ENCODE results near the gene MLH1. TPM values are rescaled to one million over a fixed set of nuclear protein-coding genes. Genes with fewer than 3 reads are reported as not detected.

The MLH1 gene
- total and polyA plus RNA-seq, 10 of the 15 experiments (the other 5 are each of a cell fraction or from before 2014, with no cell fraction given), result 58.6 to 109 (median 81.4) TPM

- TF ChIP-seq PRDM15 (CRISPR knock-in tag; IDR thresholded peaks at IDR 0.05), result no peak
- no peak for TF ChIP-seq KDM1A (IDR thresholded peaks at IDR 0.05; ENCODE audit: borderline replicate concordance)
- peak; percentile 70; the same call in 1 of the 2 replicates for TF ChIP-seq NBN (IDR thresholded peaks at IDR 0.05)
- TF ChIP-seq CHD1 (IDR thresholded peaks at IDR 0.05; ENCODE audit: low read depth, low read length), result 0 out of 2 replicates have a peak, but pooled peaks have one; percentile 76
- peak; percentile 92 for TF ChIP-seq POLR2A (IDR thresholded peaks at IDR 0.05; ENCODE audit: low read depth, low read length)
- no peak for TF ChIP-seq ZNF384 (IDR thresholded peaks at IDR 0.05; ENCODE audit: borderline replicate concordance, low read depth, low read length)
- TF ChIP-seq MEF2A (IDR thresholded peaks at IDR 0.05; ENCODE audit: insufficient read depth, low read depth, low read length), result no peak
- no peak for TF ChIP-seq E2F4 (IDR thresholded peaks at IDR 0.05; ENCODE audit: low read depth, low read length)
- TF ChIP-seq POLR2AphosphoS5 (IDR thresholded peaks at IDR 0.05; ENCODE audit: low read length), result peak; percentile 94
- TF ChIP-seq IRF5 (IDR thresholded peaks at IDR 0.05; ENCODE audit: borderline replicate concordance), result no peak
- peak; percentile 26; the same call in 1 of the 2 replicates for TF ChIP-seq NR2F1 (conservative IDR thresholded peaks at IDR 0.05)
- peak; percentile 45 for TF ChIP-seq SMAD1 (IDR thresholded peaks at IDR 0.05; ENCODE audit: low read depth, partially characterized antibody)
- peak; percentile 42 for TF ChIP-seq RELB (IDR thresholded peaks at IDR 0.05; ENCODE audit: low read depth)
- TF ChIP-seq TBL1XR1 (IDR thresholded peaks at IDR 0.05; ENCODE audit: low read depth, low read length), result no peak
- TF ChIP-seq GATAD2B (conservative IDR thresholded peaks at IDR 0.05; ENCODE audit: low read depth), result peak; percentile 53; the same call in 1 of the 2 replicates
- peak; percentile 81; the same call in 1 of the 2 replicates for TF ChIP-seq RFX5 (IDR thresholded peaks at IDR 0.05; ENCODE audit: low read depth, low read length)
- peak; percentile 86; the same call in 1 of the 2 replicates for TF ChIP-seq TAF1 (IDR thresholded peaks at IDR 0.05; ENCODE audit: borderline replicate concordance, low read depth, low read length)
- TF ChIP-seq EGR1 (IDR thresholded peaks at IDR 0.05; ENCODE audit: borderline replicate concordance in 1 of 2, low read depth in 2 of 2, low read length in 2 of 2), result peak in 1 of 2 experiments; percentile 12; a peak in 1 of 3 replicates
- peak; percentile 47; the same call in 1 of the 2 replicates for TF ChIP-seq TCF3 (IDR thresholded peaks at IDR 0.05; ENCODE audit: borderline replicate concordance, insufficient read depth, low read depth, low read length)
- peak; percentile 96; the same call in 1 of the 2 replicates for TF ChIP-seq HDGF (IDR thresholded peaks at IDR 0.05)
- TF ChIP-seq CBFB (IDR thresholded peaks at IDR 0.05; ENCODE audit: low read depth), result peak; percentile 66
- no peak for TF ChIP-seq RBBP5 (conservative IDR thresholded peaks at IDR 0.05)
- TF ChIP-seq SMARCA5 (IDR thresholded peaks at IDR 0.05), result peak; percentile 50; the same call in 1 of the 2 replicates
- TF ChIP-seq JUND (IDR thresholded peaks at IDR 0.05; ENCODE audit: low read depth, low read length), result no peak
Measured at GRCh38 chr3:36992806-36993325, 452 bp upstream of the MLH1 start, which contains the start of gene EPM2AIP1 (continued).

Data from GM12878 (cell line).